HL-60 (cell line): ENCODE measurements around the gene C1S.

ENCODE experiments used
- DNase-seq, 2 experiments: peaks; one replicate each; pipeline ENCODE4 v3.0.0-alpha.2; 2010 to 2020; ENCODE audit warnings: low read depth in 1 of 2, low spot score in 1 of 2
- H3K27ac ChIP-seq: fragments of 250-450 bp; sonication (Bioruptor Pico); replicated peaks from 2 replicates; pipeline ENCODE4 v1.5.1; 2020; ENCODE audit warnings: mild to moderate bottlenecking, moderate library complexity
- H3K27me3 ChIP-seq: fragments of 250-450 bp; sonication (Bioruptor Pico); 2 replicates; pipeline ENCODE4 v1.5.1; 2021; ENCODE audit warnings: mild to moderate bottlenecking, moderate library complexity; ENCODE audit not compliant: insufficient read depth, poor library complexity, severe bottlenecking
- H3K4me3 ChIP-seq: replicated peaks from 2 replicates; pipeline ENCODE4 v1.5.1; 2011; ENCODE audit warnings: mild to moderate bottlenecking, control low read depth, low read length; ENCODE audit not compliant: insufficient read depth
- CTCF ChIP-seq: IDR thresholded peaks from one replicate; pipeline ENCODE4 v1.5.1; 2011; ENCODE audit warnings: low read length, control low read depth, inconsistent platforms; ENCODE audit not compliant: insufficient read depth
- GABPA ChIP-seq: IDR thresholded peaks from 2 replicates; pipeline ENCODE4 v1.6.1; 2012; ENCODE audit warnings: low read depth
- POLR2AphosphoS5 ChIP-seq: IDR thresholded peaks from 2 replicates; pipeline ENCODE4 v1.6.1; 2012; ENCODE audit warnings: low read depth
- REST ChIP-seq: IDR thresholded peaks from 2 replicates; pipeline ENCODE4 v1.6.1; 2012; ENCODE audit warnings: low read depth; ENCODE audit not compliant: insufficient replicate concordance
- SPI1 ChIP-seq: IDR thresholded peaks from 2 replicates; pipeline ENCODE4 v1.6.1; 2012; ENCODE audit warnings: low read depth, mild to moderate bottlenecking, borderline replicate concordance

C1S gene

GRCh38 chr12:7079826-7080125, 19.3 kb downstream of the C1S start:
- no peak overlapping the region for H3K4me3 ChIP-seq
- H3K27me3 ChIP-seq, result no peaks in the 10 kb centered on the region
- TF ChIP-seq GABPA (no peak), POLR2AphosphoS5 (no peak), REST (no peak), CTCF (no peak), SPI1 (no peak)
- DNase-seq, result no peak
- H3K27ac ChIP-seq, result no peak overlapping the region

- DNase-seq, result no peak
- H3K4me3 ChIP-seq, result no peak overlapping the region
- no peak overlapping the region for H3K27ac ChIP-seq
- TF ChIP-seq SPI1 (no peak), POLR2AphosphoS5 (no peak), GABPA (no peak), REST (no peak), CTCF (no peak)
- H3K27me3 ChIP-seq, result no peaks in the 10 kb centered on the region
Measured at GRCh38 chr12:7081037-7081436, 20.5 kb downstream of the C1S start.

- Histone ChIP-seq H3K27ac (no peak overlapping the region), H3K27me3 (no peaks in the 10 kb centered on the region), H3K4me3 (no peak overlapping the region)
- DNase-seq, result no peak
- TF ChIP-seq GABPA (no peak), REST (no peak), CTCF (no peak), SPI1 (no peak), POLR2AphosphoS5 (no peak)
Measured at GRCh38 chr12:7083125-7083524, 22.6 kb downstream of the C1S start.
